ENCODE measurements around the gene PTCH1.

DNA sequence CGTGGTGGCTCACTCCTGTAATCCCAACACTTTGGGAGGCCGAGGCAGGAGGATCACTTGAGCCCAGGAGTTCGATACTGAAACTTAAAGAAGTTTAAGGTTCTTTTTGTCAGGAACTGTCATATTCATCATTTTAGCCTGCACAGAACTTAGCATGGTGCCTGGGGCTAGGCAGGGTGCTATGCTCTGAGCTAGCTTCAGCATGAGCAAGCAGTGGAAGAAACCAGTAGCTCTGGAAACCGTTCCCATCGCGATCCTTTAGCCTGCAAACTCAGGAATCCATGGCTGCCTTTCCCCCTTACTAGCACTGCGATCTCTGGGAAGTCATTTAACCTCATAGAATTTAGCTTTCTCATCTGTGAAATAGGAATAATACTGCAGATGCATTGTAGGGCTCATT, 80.4 kb downstream of the PTCH1 start:
- no peak for TF ChIP-seq POLR2A (IDR thresholded peaks at IDR 0.05)
- TF ChIP-seq, protein P1, sequence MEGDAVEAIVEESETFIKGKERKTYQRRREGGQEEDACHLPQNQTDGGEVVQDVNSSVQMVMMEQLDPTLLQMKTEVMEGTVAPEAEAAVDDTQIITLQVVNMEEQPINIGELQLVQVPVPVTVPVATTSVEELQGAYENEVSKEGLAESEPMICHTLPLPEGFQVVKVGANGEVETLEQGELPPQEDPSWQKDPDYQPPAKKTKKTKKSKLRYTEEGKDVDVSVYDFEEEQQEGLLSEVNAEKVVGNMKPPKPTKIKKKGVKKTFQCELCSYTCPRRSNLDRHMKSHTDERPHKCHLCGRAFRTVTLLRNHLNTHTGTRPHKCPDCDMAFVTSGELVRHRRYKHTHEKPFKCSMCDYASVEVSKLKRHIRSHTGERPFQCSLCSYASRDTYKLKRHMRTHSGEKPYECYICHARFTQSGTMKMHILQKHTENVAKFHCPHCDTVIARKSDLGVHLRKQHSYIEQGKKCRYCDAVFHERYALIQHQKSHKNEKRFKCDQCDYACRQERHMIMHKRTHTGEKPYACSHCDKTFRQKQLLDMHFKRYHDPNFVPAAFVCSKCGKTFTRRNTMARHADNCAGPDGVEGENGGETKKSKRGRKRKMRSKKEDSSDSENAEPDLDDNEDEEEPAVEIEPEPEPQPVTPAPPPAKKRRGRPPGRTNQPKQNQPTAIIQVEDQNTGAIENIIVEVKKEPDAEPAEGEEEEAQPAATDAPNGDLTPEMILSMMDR (IDR thresholded peaks at IDR 0.05): no peak
